ELR (cell line): Measurements from ENCODE around the gene ACOD1.
A peak's percentile ranks its signal among the peaks of the same experiment; 100 is the strongest.

Source experiments
- DNase-seq: peaks from one replicate; pipeline ENCODE4 v3.0.0-alpha.2; 2015; ENCODE audit warnings: low read depth

The ACOD1 gene

GRCh38 chr13:76991796-76992547 is 43.7 kb downstream of the ACOD1 start, which contains the start of gene CLN5:
CLN5 (plus strand) TSS chr13:76992081; CDS start chr13:76992099, 18 bp downstream.
- peak; percentile 95 for DNase-seq

DNA sequence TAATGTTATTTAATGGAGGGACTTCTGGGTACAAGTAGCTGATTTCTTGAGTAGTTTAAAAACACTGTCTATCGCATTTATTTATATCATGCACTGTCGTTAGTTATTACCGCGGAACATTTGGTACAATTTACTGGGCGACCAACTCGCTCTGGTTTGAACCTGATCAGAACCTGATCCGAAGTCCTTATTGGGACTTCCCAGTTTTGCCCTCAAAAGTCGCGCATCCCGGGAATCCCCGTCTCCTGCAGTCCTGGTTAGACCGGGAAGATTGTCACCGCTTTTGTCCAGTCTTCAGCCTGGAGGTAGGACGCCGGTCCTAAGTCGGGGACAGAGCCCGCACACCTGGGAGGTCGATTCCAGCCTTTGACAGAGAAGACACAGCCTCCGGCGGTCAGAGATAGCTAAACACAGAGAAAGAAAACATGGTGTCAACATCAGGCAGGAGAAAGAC is 44.3 kb downstream of the ACOD1 start:
- peak; percentile 40 for DNase-seq

DNA sequence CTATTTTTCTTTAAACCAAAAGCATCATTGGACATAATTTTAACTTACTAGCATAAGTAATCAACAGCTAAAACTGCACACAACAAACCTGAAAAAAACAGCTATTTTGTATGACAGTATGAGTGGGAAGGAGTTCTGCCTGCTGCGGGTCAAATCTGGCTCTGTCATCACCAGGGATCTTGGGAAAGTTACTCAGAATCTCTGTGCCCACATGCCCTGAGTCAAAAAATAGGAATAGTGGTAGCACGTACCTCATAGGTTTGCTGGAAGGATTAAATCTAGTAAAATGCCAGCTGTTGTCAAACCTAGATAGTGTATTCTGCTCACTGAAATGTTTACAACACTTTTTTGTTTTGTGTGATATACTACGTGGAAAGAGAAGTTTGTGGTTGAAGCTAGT is 44.7 kb downstream of the ACOD1 start:
- peak; percentile 54 for DNase-seq

- no peak for DNase-seq
These were observed 45.2 kb downstream of the ACOD1 start for GRCh38 chr13:76993473-76993872.

DNA sequence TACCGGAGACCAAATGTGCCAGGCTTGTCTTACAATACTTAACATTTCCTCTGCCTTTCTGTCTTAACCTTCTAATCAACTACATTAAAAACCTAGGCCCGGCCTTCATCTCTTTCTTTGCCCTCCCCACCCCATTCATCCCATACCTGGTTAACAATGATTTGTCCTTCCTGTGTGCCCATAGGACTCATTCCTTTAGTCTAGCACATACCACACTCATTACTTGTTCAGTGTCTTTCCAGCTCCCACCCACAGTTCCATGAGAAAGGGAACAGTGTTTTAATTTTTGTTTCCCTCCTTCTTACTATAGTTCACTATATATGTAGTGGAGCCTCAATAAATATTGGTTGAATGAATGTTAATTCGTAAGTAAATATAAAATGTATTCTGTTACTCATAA is 46.0 kb downstream of the ACOD1 start:
- peak; percentile 36 for DNase-seq

- no peak for DNase-seq
These were observed 52.2 kb downstream of the ACOD1 start for GRCh38 chr13:77000475-77000874.

- no peak for DNase-seq
These were observed 53.2 kb downstream of the ACOD1 start for GRCh38 chr13:77001540-77001939.

DNA sequence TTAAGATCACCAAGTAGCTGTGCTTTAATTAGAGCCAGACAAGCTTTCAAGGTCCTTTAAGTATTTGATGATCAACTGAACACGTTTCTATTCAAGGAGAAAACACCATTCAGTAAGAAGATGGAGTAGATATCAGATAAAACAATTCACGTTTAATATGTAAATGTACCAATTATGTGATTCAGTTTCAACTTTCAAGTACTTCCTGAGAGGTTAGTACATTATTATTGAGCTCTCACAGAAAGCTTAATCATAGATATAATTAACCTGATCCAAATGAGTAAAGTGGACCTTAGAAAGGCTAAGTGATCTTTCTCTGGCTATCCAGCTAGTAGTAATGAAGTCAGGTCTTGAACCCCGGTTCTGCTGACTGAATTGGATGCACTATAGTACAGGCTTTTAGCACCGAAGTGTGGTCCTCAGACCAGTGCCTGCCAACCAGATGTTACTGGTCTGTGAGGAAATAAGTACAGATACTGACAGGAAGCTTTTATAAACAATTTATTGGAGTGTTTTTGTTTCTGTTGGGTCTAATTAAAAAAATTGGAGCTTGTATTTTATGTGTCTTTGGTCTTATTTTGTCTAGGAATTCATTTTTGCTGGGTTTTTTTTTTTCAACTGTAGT is 53.8 kb downstream of the ACOD1 start:
- no peak for DNase-seq

DNA sequence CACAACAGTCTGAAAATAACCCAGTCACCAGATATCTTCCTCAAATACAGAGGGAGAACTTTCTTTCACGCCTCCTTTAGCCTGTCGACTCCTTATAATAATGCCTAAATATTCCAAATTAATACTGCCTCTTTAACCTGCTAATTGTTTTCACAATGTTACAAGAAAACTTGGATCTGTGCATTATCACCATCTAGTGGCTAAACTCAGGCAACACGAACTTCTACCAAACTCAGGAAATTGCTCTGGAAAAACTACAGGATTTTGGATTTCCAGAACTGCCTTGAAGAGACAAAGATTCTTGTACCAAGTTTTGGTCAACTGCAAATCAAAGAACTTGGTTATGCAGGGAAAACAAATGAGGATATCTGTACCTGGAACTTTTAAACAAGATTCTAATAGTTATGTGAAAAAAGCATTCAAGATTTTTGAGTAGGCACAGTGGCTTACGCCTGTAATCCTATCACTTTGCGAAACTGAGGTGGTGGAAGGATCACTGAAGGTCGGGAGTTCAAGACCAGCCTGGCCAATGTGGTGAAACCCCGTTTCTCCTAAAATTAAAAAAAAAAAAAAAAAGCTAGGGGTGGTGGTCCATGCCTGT is 54.4 kb downstream of the ACOD1 start:
- peak; percentile 59 for DNase-seq
